COR-L47 (cell line): ENCODE measurements around the gene SIPA1L3.

ENCODE experiments used
- DNase-seq: peaks from one replicate; lab custom pipeline; 2025; lab: John Stamatoyannopoulos, UW

Gene SIPA1L3

DNA sequence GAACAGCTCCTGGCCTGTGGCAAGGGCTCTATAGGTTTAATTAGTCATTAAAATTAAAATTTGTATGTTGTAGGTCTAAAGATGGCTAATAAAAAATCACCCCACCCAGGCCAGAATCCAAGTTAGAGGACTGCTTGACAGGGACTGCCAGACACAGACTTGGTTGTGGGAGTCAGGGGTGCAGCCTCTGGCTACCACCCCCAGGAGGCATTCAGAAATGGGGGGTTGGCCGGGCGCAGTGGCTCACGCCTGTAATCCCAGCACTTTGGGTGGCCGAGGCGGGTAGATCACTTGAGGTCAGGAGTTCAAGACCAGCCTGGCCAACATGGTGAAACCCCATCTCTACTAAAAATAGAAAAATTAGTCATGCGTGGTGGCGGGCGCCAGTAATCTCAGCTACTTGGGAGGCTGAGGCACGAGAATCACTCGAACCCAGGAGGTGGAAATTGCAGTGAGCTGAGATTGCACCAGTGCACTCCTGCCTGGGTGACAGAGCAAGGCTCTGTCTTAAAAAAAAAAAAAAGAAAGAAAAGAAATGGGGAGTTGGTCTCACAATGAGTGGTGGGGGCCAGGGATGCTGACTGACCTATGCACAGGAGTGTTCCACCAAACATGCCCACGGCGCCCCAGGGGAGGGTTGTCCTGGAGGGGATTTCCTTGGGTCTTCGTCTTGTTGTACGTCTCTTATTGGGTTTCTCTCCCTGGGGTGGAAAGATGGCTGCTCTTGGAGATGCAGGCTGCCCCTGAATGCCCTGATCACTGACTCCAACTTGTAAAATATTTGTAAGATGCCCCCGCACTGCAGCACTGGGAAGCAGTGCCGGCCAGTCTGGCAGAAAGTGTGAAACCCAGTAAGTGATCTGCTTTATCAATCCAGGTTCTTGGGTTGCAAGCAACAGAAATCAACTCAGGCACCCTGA, 68.8 kb downstream of the SIPA1L3 start:
- DNase-seq = no peak

DNA sequence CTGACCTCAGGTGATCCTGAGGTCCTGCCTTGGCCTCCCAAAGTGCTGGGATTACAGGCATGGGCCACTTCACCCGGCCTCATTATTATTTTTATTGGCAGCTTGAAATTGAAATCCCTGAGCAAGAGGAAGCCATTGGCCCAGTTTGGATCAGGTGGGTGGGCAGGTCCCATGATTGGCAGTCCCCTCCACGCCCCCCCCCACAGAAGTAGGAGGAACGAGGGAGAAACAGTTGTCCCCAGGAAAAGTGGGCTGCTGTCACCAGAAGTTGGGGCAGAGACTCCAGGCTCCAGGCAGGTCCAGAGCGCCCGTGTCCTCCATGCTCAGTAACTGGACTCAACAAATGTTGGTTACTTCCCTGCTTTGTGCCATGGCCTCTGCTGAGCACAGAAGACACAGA, 70.4 kb downstream of the SIPA1L3 start:
- DNase-seq = no peak

DNA sequence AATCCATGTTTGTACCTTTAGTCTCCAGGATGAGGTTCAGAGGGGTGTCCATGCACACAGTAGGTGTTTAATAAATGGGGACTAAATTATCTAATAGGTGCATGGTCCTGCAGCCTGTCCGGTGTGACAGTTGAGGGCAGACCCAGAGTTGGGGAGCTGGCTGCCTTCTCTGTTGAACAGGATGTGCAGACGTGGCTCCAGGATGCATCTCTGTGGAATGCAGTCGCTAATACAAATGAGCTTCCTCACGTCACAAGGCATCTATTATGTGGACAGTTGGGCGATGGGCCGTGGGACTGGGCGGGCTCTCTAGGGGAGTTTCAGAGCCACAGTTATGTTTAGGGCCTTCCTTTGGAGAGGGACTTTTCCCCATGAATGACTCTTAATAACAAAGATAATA, 71.0 kb downstream of the SIPA1L3 start:
- DNase-seq = no peak

DNA sequence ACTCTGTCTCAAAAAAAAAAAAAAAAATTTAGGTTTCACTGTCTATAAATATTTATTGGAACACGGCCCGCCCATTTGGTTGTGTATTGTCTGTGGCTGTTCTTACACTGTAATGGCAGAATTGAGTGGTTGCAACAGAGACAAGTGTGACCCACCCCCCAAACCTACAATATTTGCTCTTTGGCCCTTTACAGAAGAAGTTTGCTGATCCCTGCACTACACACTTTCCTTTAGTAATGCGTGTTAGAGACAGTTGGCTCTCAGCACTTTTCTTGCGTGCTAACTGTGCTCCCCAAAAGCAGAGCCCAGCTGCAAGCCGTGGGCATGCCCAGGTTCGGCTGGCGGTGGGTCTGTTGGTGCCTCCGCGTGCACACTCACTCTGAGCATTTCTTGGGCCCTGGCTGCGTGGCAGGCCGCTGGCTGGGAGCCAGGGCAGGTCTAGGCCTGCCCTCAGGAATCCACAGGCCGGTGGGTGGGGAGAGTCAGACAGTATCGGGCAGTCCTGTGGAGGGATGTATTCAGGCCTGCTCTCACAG, 72.6 kb downstream of the SIPA1L3 start:
- DNase-seq = no peak

DNA sequence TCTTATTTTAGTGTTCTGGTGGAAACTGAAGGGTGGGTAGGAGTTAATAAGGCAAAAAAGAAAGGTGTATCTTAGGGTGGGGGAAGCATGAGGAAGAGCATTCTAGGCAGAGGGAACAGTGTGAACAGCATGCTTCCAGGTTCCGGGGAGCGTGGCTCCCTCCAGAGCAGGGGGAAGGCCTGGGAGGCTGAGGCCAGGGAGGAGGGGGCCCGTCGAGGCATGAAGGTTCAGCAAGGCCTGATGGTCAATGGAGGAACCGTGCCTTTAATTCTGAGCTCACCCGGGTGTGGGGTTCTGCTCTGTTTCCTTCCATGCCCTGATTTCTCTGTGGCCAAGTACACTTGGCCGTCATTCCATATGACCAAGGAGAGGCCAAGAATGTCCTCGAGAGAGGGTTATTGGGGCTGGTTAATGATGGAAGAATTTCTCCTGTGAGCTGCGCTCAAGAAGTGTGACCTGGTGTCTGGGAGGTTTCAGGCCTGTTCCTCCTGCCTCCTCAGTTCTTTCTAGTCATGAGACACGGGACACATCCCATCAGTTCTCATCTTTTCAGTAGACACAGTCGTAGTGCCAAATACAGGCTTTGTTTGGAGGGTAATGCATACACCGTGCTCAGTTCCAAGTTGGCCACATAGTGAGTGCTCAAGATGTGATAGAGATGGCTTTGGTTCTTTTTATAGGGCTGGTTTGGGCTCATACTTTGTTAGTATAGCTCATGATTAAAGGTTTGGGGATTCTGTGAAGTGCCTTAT, 73.6 kb downstream of the SIPA1L3 start:
- DNase-seq = no peak

DNA sequence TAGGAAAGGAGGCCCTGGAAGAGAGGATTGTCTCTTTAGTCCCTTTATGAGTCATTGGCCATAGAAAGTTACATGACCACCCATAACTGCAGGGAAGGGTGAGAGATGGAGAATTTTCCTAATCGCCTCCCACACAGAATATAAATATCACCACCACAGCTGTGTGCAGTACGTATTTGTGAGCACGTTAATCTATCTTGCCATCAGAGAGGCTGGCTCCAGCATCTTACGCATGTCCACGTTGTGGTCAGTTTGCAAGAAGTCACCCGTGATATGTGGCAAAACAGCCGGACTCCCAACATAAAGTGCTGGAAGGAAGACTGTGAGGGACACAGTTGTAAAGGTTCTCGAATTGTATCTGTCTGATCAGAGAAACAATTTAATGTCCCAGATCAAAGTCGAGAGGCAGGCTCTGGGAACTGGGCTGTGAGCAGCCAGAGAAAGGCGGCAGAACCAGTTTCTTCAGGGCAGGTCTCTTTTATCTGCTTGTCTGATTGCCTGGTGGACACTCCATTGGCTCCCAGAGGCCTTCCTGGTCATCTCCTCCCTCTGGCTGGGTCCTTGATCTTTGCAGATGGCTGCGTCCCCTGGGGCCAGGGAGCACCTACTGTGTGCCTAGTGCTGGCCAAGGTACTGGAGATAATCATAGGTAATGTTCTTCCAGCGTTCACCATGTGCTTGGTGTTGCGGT, 74.9 kb downstream of the SIPA1L3 start:
- DNase-seq = no peak

DNA sequence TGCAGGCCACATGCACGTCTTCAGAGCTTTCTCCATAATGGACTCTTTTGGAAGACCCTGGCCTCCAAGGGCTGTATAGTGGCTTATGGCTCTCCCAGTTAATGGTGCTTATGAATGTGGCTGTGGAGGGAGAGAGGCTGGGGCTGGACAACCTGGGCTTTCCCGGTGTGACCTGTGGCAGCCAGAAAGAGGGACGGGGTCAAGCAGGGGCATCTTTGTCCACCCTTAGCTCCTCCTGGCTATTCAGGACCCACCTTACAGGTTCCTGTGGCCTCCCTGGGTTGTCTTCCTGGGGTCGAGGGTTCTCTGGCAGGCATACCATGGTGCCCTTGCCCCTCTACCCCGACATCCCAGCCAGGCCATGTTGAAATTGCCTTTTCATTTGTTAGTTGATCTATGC, 75.6 kb downstream of the SIPA1L3 start:
- no peak for DNase-seq

DNA sequence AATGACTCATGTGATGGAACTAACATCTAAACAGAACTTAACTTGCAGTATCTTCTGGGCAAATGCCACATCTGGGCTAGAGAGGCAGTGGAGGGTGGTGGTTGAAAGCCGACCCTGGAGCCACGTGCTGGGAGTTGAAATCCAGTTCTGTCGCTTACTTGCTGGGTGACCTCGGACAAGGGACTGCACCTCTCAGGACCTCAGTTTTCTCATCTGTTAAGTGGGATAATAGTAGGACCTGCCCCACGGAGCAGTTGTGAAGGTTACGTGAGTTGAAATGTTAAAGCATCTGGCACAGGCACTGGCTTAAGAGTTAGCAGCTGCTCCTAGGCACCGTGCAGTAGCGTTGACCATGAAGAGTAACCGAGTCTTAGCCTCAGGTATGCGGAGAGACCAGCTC, 76.1 kb downstream of the SIPA1L3 start:
- no peak for DNase-seq

DNA sequence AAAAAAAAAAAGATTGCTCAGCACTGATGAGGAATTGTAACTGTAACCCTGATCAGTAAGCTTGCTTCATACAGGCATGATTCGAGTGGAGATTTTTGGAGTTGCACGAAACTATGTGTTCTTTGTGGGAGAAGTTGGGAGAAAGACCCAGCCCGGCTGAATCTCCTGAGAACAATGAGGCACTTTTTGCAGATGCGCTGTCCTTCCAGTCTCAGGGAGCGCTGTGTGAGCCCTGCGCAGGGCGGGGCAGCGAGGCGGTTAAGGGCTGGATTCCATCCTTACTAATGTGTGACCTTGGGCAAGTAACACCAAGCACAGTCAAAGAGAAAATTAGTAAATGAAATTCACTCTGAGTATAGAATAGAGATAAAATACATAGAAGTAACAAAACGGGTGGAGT, 76.9 kb downstream of the SIPA1L3 start:
- no peak for DNase-seq

DNA sequence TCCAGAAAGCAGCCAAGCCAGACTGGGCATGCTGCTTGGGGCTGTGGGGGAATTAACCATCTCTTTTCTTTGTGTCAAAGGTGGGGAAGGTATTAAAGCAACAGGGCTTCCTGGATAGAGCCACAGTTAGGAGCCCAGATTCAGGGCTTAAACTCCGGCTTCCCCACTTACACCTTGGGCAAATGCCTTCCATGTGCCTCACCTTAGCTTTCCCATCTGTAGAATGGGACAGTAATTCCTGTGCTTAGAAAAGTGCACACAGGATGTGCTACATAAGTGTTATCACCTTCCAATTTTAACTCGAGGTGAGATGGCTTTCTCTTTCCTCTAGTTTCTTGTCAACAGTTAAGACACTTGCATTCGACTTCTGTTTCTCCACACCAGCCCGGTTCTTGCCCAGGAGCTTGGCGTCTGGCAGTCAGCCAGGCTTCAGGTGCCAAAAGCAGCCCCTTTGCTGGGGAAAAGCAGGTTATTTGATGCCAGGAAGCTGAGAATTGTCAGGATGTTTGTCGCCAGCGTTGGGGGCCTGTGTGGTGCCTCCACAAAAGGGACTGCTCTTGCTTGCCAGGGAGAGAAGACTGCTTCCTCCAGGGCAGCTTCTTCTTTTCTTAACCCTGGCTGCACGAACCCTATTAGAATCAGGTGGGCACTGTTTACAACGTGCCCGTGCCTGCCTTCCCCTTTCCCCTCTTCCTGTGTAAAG, 79.2 kb downstream of the SIPA1L3 start:
- DNase-seq = peak; percentile 39

DNA sequence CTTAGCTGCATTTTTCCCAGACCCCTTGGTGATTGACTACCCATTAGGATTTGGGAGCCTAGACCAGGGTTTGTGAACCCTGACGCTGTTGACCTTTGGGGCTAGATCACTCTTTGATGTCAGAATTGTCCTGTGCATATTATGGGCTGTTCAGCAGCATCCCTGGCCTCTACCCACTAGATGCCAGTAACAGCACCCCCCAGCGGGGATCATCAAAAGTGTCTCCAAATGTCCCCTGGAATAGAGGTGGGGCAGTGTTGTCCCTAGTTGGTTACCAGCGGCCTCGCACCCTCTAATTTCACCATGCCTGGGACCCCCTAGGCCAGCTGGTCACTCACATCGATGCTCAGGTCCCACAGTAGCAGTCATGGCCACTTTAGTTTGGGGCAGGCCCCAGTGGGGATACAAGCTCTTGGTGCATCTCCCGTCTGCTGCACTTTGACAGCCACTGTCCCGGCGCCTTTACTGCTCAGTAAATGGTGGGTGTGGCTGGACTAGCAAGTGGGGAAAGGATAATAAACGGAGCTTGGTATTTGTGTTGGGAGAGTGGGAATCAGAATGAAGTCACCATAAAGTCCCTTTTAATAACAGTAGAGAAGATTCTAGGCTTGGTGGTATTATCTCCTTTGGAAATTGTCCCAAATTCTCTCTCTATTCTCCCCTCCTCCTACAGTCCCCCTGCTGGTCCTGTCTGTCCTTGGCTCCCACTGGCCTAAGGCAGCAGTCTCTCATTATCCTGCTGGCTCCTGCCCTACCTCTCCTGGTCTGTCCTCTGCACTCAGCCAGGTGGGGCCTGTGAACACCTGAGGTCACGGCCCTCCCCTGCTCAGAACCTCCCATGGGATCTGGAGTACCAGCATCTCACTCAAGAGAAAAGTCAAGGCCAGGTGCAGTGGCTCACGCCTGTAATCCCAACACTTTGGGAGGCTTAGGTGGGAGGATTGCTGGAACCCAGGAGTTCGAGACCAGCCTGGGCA, 80.6 kb downstream of the SIPA1L3 start:
- DNase-seq = no peak

DNA sequence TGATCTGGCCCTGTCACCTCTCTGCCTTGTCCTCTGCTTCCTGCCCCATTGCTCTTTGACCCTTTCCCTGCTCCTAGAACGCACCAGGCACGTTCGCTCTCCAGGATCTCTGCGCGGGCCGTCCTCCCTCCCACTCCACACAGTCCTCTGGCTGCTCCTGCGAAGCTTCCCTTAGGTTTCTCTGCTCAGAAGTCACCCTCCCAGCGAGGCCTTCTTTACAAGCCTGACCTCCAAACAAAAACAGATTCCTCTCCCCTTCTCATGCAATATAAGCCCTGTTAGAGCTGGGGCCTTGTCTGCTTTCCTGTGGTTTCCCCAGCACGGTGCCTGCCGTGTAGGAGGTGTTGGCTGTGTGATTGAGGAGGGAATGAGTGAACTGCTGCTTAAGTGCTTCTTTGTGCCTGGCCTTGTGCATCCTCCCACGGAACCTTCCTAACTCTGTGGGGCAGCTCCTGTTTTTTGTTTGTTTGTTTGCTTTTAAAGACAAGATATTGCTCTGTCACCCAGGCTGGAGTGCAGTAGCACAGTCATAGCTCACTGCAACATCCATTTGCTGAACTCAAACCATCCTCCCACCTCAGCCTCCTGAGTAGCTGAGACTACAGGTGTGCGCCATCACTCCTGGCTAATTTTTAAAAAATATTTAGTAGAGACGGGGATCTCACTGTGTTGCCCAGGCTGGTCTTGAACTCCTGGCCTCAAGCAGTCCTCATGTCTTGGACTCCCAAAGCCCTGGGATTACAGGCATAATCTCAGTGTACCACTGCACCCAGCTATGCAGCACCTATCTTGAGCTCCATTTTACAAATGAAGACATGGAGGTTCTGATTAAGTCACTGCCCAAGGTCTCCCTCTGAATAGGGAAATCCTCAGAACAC, 82.0 kb downstream of the SIPA1L3 start:
- DNase-seq = no peak

DNA sequence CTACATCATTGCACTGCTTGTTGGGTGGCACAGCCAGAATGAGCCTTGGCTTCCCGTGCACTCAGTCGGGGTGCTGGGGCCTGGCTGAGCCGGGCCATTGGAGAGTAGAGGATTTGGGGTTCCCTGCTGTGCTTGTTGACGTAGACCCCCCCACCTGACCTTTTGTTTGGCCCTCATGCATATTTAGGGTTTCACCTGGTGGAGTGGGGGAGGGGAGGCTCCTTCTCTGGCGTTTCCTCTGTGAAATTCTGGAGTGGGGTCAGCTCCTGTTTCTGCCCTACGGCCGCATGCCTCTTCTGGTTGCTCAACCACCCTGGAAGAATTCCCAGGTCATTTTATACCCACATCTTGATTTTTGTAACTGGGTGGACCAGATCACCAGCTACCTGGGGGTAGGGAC, 82.8 kb downstream of the SIPA1L3 start:
- no peak for DNase-seq

DNA sequence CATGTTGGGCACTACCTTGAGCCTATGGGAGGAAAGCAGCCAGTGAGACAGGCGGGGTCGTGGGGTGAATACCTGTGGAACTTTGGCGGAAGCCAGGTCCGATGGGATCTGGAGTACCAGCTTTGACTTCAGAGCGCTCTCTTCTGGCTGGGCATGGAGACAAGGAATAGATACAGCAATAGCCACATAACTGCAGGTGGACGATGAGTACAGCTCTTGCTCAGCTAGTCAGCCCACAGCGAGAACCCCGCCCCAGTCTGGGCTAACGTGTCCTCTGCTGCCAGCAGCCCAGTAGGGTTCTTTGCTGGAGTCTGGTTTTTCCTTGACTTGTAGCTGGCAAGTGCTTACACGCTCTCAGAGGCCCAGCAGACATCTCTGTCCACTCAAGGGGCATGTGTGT, 83.4 kb downstream of the SIPA1L3 start:
- no peak for DNase-seq

DNA sequence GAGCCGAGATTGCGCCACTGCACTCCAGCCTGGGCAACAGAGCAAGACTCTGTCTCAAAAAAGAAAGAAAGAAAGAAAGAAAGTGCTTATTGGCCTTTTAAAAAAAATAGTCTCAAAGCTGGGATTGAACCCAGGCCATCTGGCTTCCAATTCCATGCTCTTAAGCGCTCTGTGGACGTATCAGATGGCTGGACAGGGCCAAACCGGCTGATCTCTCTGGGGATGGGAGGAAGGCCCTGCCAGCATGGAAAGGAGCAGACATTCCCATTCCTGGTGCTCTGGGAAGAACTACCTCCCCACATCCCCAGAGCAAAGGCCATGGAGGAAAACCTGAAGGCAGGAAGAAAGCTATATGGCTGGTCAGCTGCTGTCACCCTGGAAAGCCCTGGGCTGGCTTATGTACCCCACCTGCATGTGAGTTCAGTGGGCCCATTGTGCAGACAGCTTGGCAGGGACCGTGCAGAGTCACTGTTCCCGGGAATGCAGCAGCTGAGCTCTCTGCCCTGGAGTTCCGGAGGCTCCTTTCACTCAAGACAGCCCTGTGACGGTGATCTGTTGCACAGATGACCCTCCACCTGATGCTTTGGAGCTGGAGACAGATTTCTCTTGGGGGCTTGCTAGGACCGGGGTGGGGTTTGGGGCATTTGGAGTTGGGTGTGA, 84.3 kb downstream of the SIPA1L3 start:
- no peak for DNase-seq

DNA sequence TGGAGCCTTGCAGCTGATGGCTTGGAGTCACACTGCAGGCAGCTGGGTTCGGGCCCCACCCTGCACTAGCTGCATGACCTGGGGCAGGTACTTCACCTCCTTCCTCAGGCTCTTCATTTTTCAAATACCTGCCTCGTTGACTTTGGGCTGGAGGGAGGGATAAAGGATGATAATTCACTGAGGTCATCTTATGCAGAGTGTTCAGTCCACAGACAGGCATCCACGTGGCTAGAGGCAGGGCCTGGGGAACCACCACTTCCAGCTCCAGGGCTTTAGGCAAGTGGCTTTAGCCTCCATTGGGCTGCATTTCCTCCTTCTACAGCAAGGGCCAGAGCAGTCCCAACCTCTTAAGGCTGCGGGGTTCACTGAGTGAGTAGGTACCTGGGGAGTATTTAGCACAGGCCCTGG, 84.8 kb downstream of the SIPA1L3 start:
- DNase-seq = no peak

DNA sequence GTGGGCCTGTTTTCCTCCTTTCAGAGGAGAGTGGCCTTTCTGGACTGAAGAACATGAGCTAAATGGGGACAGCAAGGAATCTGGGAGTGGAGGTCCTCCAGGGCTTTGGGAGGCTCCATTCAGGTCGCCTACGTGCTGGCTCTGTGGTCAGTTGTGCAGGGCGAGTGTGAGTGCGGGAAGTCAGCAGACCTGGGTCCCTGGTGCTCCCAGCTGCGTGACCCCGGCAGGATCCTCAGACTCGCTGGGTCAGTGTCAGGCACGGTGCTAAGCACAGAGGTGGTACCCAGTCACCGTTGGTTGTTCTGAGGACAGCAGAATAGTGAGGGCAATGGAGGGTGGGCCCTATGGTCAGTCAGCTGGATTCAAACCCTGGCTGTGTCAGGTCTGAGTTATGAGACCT, 85.8 kb downstream of the SIPA1L3 start:
- no peak for DNase-seq

DNA sequence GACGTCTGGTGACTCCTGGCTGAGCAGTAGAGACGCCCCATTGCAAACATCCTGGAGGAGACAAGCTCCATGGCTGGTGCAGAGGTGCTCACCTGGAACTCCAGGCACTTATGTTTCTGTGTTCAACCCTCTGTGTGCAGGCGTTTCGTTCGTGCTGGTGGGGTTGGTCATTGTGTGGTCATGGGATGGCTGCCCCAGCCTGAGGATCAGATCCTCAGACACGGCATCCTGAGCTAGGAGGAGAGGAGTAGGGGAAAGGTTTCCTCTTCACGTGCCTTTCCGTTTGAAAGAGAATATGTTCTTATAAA, 87.8 kb downstream of the SIPA1L3 start:
- DNase-seq = no peak

DNA sequence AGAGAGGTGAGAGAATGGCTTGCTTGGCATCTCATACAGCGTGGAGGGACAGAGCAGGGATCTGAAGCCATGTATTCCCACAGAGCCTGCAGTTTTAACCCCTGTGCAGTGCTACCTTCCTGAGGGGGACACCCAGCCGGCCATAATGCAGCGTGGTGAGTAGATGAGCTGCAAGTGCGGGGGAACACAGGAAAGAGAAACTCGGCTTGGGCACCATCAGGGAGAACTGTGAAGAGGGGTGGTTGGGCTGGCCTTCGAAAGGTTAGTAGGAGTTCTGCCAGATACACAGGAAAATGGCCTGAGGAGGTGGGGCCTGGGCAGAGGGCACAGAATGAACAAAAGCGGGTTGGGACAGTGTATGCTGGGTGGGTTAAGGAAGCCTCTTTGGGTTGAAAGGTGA, 88.3 kb downstream of the SIPA1L3 start:
- DNase-seq = no peak
